H1 (cell line): Measurements from ENCODE around the gene RPS3A. TPM values are rescaled to one million over a fixed set of nuclear protein-coding genes. Genes with fewer than 3 reads are reported as not detected.
A peak's percentile ranks its signal among the peaks of the same experiment; 100 is the strongest.

Source experiments
- CTCF ChIA-PET: fragments of 300-600 bp; sonication (Branson Sonifier 250); formaldehyde crosslinking; loops from one replicate; lab custom pipeline; 2021; ENCODE audit not compliant: partially characterized antibody; lab: Charles Lee
- POLR2A ChIA-PET: fragments of 300-600 bp; sonication (Branson Sonifier 250); formaldehyde crosslinking; loops from one replicate; lab custom pipeline; 2021; ENCODE audit warnings: inconsistent platforms; ENCODE audit not compliant: partially characterized antibody; lab: Charles Lee
- DNase-seq, 2 experiments: peaks; one replicate each; pipeline versions ENCODE4 v3.0.0 to v3.0.0-alpha.2; 2010 to 2022; ENCODE audit warnings: low spot score in 2 of 2, low read depth in 1 of 2, mixed read lengths in 1 of 2
- FAIRE-seq: peaks from 2 replicates; lab custom pipeline; 2011; peaks lifted over from hg19 to GRCh38; lab: Jason Lieb, UNC
- H2AFZ ChIP-seq: 2 replicates; pipeline ENCODE4 v1.8.1; 2012; ENCODE audit warnings: low read length, inconsistent platforms
- H2AK5ac ChIP-seq: 2 replicates; pipeline ENCODE4 v1.6.1; 2013; ENCODE audit warnings: low read depth, low read length
- H2BK120ac ChIP-seq: replicated peaks from 2 replicates; pipeline ENCODE3; 2013; ENCODE audit warnings: low read depth, low read length, inconsistent platforms
- H2BK12ac ChIP-seq: 2 replicates; pipeline ENCODE4 v1.6.1; 2013; ENCODE audit warnings: low read depth, low read length
- H2BK15ac ChIP-seq: 2 replicates; pipeline ENCODE4 v1.6.1; 2013; ENCODE audit warnings: low read length
- H2BK20ac ChIP-seq: 2 replicates; pipeline ENCODE4 v1.6.1; 2013; ENCODE audit warnings: low read length
- H2BK5ac ChIP-seq: 2 replicates; pipeline ENCODE4 v1.6.1; 2013; ENCODE audit warnings: low read depth, low read length
- H3K14ac ChIP-seq: 2 replicates; pipeline ENCODE4 v1.6.1; 2013; ENCODE audit warnings: inconsistent platforms; ENCODE audit not compliant: insufficient read length
- H3K18ac ChIP-seq: 2 replicates; pipeline ENCODE4 v1.6.1; 2013; ENCODE audit warnings: low read length; ENCODE audit errors: extremely low read depth
- H3K23ac ChIP-seq: 2 replicates; pipeline ENCODE4 v1.6.1; 2013; ENCODE audit warnings: inconsistent platforms; ENCODE audit not compliant: insufficient read length
- H3K23me2 ChIP-seq: 2 replicates; pipeline ENCODE4 v1.6.1; 2013; ENCODE audit warnings: low read depth, low read length
- H3K27ac ChIP-seq: 2 replicates; pipeline ENCODE4 v1.6.1; 2011; ENCODE audit warnings: low read depth, low read length, inconsistent platforms
- H3K27me3 ChIP-seq, 4 experiments: replicated peaks in 1 of 4; 1 replicate in 1 of 4; 2 replicates in 3 of 4; pipeline versions ENCODE4 v1.6.1 to v1.8.1; 2011 to 2013; ENCODE audit warnings: low read length in 3 of 4, mild to moderate bottlenecking in 3 of 4, inconsistent platforms in 2 of 4, mixed read lengths in 2 of 4, moderate library complexity in 1 of 4; ENCODE audit not compliant: control insufficient read depth in 3 of 4, insufficient read depth in 3 of 4; ENCODE audit errors: extremely low read depth in 1 of 4
- H3K36me3 ChIP-seq, 4 experiments: 2 replicates each; pipeline versions ENCODE4 v1.6.1 to v1.8.1; 2011 to 2013; ENCODE audit warnings: mild to moderate bottlenecking in 4 of 4, low read length in 3 of 4, moderate library complexity in 2 of 4, control low read depth in 1 of 4, inconsistent platforms in 1 of 4; ENCODE audit not compliant: insufficient read depth in 4 of 4, control insufficient read depth in 2 of 4
- H3K4ac ChIP-seq: replicated peaks from 2 replicates; pipeline ENCODE3; 2013; ENCODE audit warnings: low read length, low read depth, mixed read lengths, inconsistent platforms; ENCODE audit not compliant: insufficient read length
- H3K4me1 ChIP-seq, 4 experiments: replicated peaks in 1 of 4; 1 replicate in 1 of 4; 2 replicates in 3 of 4; pipeline versions ENCODE4 v1.6.1 to v1.8.1; 2011 to 2013; ENCODE audit warnings: low read length in 3 of 4, inconsistent platforms in 2 of 4, mixed read lengths in 1 of 4; ENCODE audit not compliant: insufficient read depth in 4 of 4, control insufficient read depth in 3 of 4
- H3K4me2 ChIP-seq, 2 experiments: 2 replicates each; pipeline versions ENCODE4 v1.6.1 to v1.8.1; 2011 to 2013; ENCODE audit warnings: low read depth in 2 of 2, low read length in 2 of 2, control low read depth in 1 of 2, inconsistent platforms in 1 of 2, mild to moderate bottlenecking in 1 of 2; ENCODE audit not compliant: insufficient read depth in 1 of 2
- H3K4me3 ChIP-seq, 4 experiments: fragments of 200-600, 300-600 bp in 1 of 4; sonication (generic), shearing (Covaris generic), sonication (Bioruptor Twin) in 1 of 4; 2 replicates each; pipeline versions ENCODE4 v1.5.1 to v1.8.1; 2011 to 2016; ENCODE audit warnings: low read length in 4 of 4, low read depth in 3 of 4, control low read depth in 2 of 4, inconsistent platforms in 2 of 4, mild to moderate bottlenecking in 2 of 4, mixed read lengths in 1 of 4, moderate library complexity in 1 of 4; ENCODE audit not compliant: insufficient read depth in 2 of 4; ENCODE audit errors: extremely low read depth in 1 of 4
- H3K56ac ChIP-seq: replicated peaks from 2 replicates; pipeline ENCODE3; 2013; ENCODE audit warnings: low read depth, mild to moderate bottlenecking, mixed read lengths, low read length, inconsistent platforms; ENCODE audit not compliant: insufficient read length
- H3K79me1 ChIP-seq: 2 replicates; pipeline ENCODE4 v1.6.1; 2013; ENCODE audit warnings: low read depth, low read length, control low read depth
- H3K79me2 ChIP-seq, 2 experiments: 2 replicates each; pipeline versions ENCODE4 v1.6.1 to v1.8.1; 2012 to 2013; ENCODE audit warnings: low read length in 2 of 2, mild to moderate bottlenecking in 2 of 2, inconsistent platforms in 1 of 2; ENCODE audit not compliant: insufficient read depth in 2 of 2, control insufficient read depth in 1 of 2
- H3K9ac ChIP-seq, 4 experiments: replicated peaks in 1 of 4; 1 replicate in 1 of 4; 2 replicates in 3 of 4; pipeline versions ENCODE4 v1.6.1 to v1.8.1; 2011 to 2013; ENCODE audit warnings: low read depth in 3 of 4, low read length in 3 of 4, control low read depth in 2 of 4, mild to moderate bottlenecking in 2 of 4, moderate library complexity in 2 of 4, inconsistent platforms in 1 of 4; ENCODE audit errors: extremely low read depth in 1 of 4
- H3K9me3 ChIP-seq, 2 experiments: 2 replicates each; pipeline versions ENCODE4 v1.6.1 to v1.8.1; 2012 to 2013; ENCODE audit warnings: mild to moderate bottlenecking in 2 of 2, moderate library complexity in 2 of 2, control low read depth in 1 of 2, inconsistent platforms in 1 of 2, low read depth in 1 of 2, low read length in 1 of 2, mixed read lengths in 1 of 2; ENCODE audit not compliant: insufficient read depth in 2 of 2
- H4K20me1 ChIP-seq, 2 experiments: replicated peaks in 1 of 2; 2 replicates each; pipeline versions ENCODE3 to v1.8.1; 2011 to 2013; ENCODE audit warnings: inconsistent platforms in 2 of 2, low read length in 2 of 2, mild to moderate bottlenecking in 1 of 2; ENCODE audit not compliant: insufficient read depth in 2 of 2, control insufficient read depth in 1 of 2
- H4K5ac ChIP-seq: 2 replicates; pipeline ENCODE4 v1.6.1; 2013; ENCODE audit warnings: low read length, low read depth, mixed read lengths, inconsistent platforms; ENCODE audit not compliant: insufficient read length
- H4K8ac ChIP-seq: 2 replicates; pipeline ENCODE4 v1.8.0; 2013; ENCODE audit warnings: mild to moderate bottlenecking, moderate library complexity, low read length, inconsistent platforms; ENCODE audit not compliant: insufficient read depth; ENCODE audit errors: extremely low read depth
- H4K91ac ChIP-seq: replicated peaks from 2 replicates; pipeline ENCODE3; 2013; ENCODE audit warnings: low read length, mixed read lengths, inconsistent platforms; ENCODE audit not compliant: insufficient read length
- KDM1A ChIP-seq: fragments of 200-600, 300-600 bp; sonication (generic); IDR thresholded peaks from 2 replicates; pipeline ENCODE4 v1.7.1; 2016; ENCODE audit warnings: mild to moderate bottlenecking, low read length, borderline replicate concordance
- POLR2AphosphoS5 ChIP-seq: IDR thresholded peaks from 2 replicates; pipeline ENCODE4 v1.6.1; 2011; ENCODE audit warnings: low read depth, low read length
- RNF2 ChIP-seq: fragments of 200-900, 300-1000 bp; sonication (generic); IDR thresholded peaks from 2 replicates; pipeline ENCODE4 v1.7.1; 2016; ENCODE audit warnings: borderline replicate concordance, low read depth, mild to moderate bottlenecking, antibody characterized with exemption, low read length; ENCODE audit not compliant: poor library complexity, severe bottlenecking; ENCODE audit errors: missing control alignments
- WGBS, 2 experiments: shearing (Covaris generic) in 1 of 2; methylation state at CpG; one replicate each; pipeline versions ENCODE4 v1.1.6 to v1.1.7; 2013 to 2015; ENCODE audit warnings: low lambda C conversion rate in 2 of 2, mixed read lengths in 2 of 2, inconsistent platforms in 1 of 2, low coverage in 1 of 2, missing lambda C conversion rate in 1 of 2; ENCODE audit not compliant: insufficient replicate concordance in 2 of 2, insufficient coverage in 1 of 2, insufficient read length in 1 of 2; ENCODE audit errors: extremely low coverage in 1 of 2, missing lambda C conversion rate in 1 of 2; 5-methylcytosine and 5-hydroxymethylcytosine counted together
- polyA plus RNA-seq, 7 experiments: library from polyadenylated mRNA; depleted of rRNA in 3 of 7; stranded (reverse) in 5 of 7; unstranded in 2 of 7; fragments of >200 nt in 5 of 7; fragments of 200-250 nt in 2 of 7; gene quantifications; 1 replicate in 5 of 7; 2 replicates in 1 of 7; 4 replicates in 1 of 7; pipeline versions ENCODE4 v1.2.1 to v1.2.3, GENCODE V29; 2011 to 2013; ENCODE audit warnings: missing spikeins in 2 of 7, mixed read lengths in 2 of 7
- total RNA-seq: library from RNA; stranded (reverse); fragmentation: NEBNext Ultra II Directional; extraction: Animal tissue kit (Norgen Biotek cat#: 25700); gene quantifications from 2 replicates; pipeline ENCODE4 v1.2.1, GENCODE V29; 2021

The RPS3A gene
- total and polyA plus RNA-seq, 2 of the 8 experiments (the other 6 are each of a cell fraction or from before 2014, with no cell fraction given), result 2,162 to 2,822 TPM

- no peak overlapping the region for H2AFZ ChIP-seq
- no peak for FAIRE-seq
- H3K27ac ChIP-seq, result no peak overlapping the region
- TF ChIP-seq KDM1A (peak; percentile 20; the same call in 1 of the 2 replicates), RNF2 (no peak), POLR2AphosphoS5 (peak; percentile 55; the same call in 1 of the 2 replicates)
- TF ChIP-seq, all 59 proteins: peak for 2
- Histone ChIP-seq H4K20me1 (peaks cover 3 to 15% of the 10 kb centered on the region in 2 experiments), H2AK5ac (no peak overlapping the region), H2BK12ac (no peak overlapping the region), H3K4me2 (no peak overlapping the region), H2BK20ac (no peak overlapping the region), H3K4ac (no peak overlapping the region), H3K27me3 (no peaks in the 10 kb centered on the region), H3K23me2 (no peaks in the 10 kb centered on the region; the same call in 1 of the 2 replicates), H4K5ac (no peak overlapping the region), H4K91ac (no peak overlapping the region), H2BK5ac (no peak overlapping the region), H2BK15ac (no peak overlapping the region), H4K8ac (no peak overlapping the region), H3K4me3 (no peak overlapping the region), H3K4me1 (no peaks in the 10 kb centered on the region), H3K79me2 (peaks cover 0 to 9% of the 10 kb centered on the region in 2 experiments; a peak in 2 of 4 replicates), H3K79me1 (no peaks in the 10 kb centered on the region), H3K23ac (no peak overlapping the region), H3K9me3 (no peaks in the 10 kb centered on the region), H3K36me3 (peaks cover 25 to 63% (median 58%) of the 10 kb centered on the region in 4 experiments), H3K18ac (no peak overlapping the region), H3K56ac (no peak overlapping the region), H3K9ac (no peak overlapping the region), H2BK120ac (no peak overlapping the region), H3K14ac (no peak overlapping the region)
- 94% methylated on average over 3 of the region's 3 CpGs; no CpG with 5 or more reads in 1 of the 2 experiments for WGBS, 2 experiments
- POLR2A ChIA-PET, result interaction anchor here (0.7 to 9.1 kb wide), 5 partner anchors 7 to 21 kb away, joined by 3 to 145 read pairs (median 6); partner anchors contain the start of gene RPS3A
- CTCF ChIA-PET, result no interaction called here
- DNase-seq, result no peak
These were observed 7.6 kb downstream of the RPS3A start for GRCh38 chr4:151107063-151107462.
